RWPE2 (cell line): ENCODE results near the gene KIF21A.

Experiments
- ATAC-seq: fragments of 200-7000 bp; cut with Tn5 transposase; 3 replicates; pipeline ENCODE4 v1.9.1; 2021; ENCODE audit warnings: low read depth
- DNase-seq: peaks from one replicate; pipeline ENCODE4 v3.0.0-alpha.2; 2020; ENCODE audit warnings: low spot score
- H3K27ac ChIP-seq: fragments of 450-650 bp; 2 replicates; pipeline ENCODE4 v1.5.1; 2017; ENCODE audit warnings: mild to moderate bottlenecking; ENCODE audit not compliant: poor library complexity, severe bottlenecking
- H3K27me3 ChIP-seq: fragments of 250-450 bp; sonication (Bioruptor Pico); 2 replicates; pipeline ENCODE4 v1.5.1; 2021; ENCODE audit warnings: mild to moderate bottlenecking, moderate library complexity; ENCODE audit not compliant: insufficient read depth, poor library complexity, severe bottlenecking
- H3K36me3 ChIP-seq: fragments of 250-450 bp; sonication (Bioruptor Pico); 2 replicates; pipeline ENCODE4 v1.5.1; 2020; ENCODE audit warnings: low read depth, mild to moderate bottlenecking, moderate library complexity
- H3K4me1 ChIP-seq: fragments of 250-450 bp; sonication (Bioruptor Pico); 2 replicates; pipeline ENCODE4 v1.5.1; 2021; ENCODE audit warnings: mild to moderate bottlenecking, moderate library complexity; ENCODE audit not compliant: insufficient read depth, poor library complexity, severe bottlenecking
- H3K4me3 ChIP-seq: fragments of 250-450 bp; sonication (Bioruptor Pico); 2 replicates; pipeline ENCODE4 v1.5.1; 2021; ENCODE audit warnings: mild to moderate bottlenecking, moderate library complexity; ENCODE audit not compliant: severe bottlenecking
- H3K9me3 ChIP-seq: fragments of 250-450 bp; sonication (Bioruptor Pico); 2 replicates; pipeline ENCODE4 v1.5.1; 2021; ENCODE audit warnings: mild to moderate bottlenecking, moderate library complexity; ENCODE audit not compliant: severe bottlenecking
- TF ChIP-seq, protein P1 (sequence below): fragments of 450-650 bp; IDR thresholded peaks from one replicate; pipeline ENCODE4 v1.5.1; 2017; ENCODE audit warnings: mild to moderate bottlenecking, moderate library complexity; ENCODE audit not compliant: poor library complexity, severe bottlenecking

Gene KIF21A

GRCh38 chr12:39372204-39372925 lies 70.6 kb downstream of the KIF21A start:
- H3K4me1 ChIP-seq, result peaks cover 19% of the 10 kb centered on the region
- H3K9me3 ChIP-seq, result peaks cover 3% of the 10 kb centered on the region
- DNase-seq (no peak), ATAC-seq (no peak)
- peaks cover 10% of the 10 kb centered on the region for H3K36me3 ChIP-seq
- H3K27ac ChIP-seq, result no peak overlapping the region
- no peak overlapping the region for H3K4me3 ChIP-seq
- H3K27me3 ChIP-seq, result no peaks in the 10 kb centered on the region
- TF ChIP-seq, protein P1, sequence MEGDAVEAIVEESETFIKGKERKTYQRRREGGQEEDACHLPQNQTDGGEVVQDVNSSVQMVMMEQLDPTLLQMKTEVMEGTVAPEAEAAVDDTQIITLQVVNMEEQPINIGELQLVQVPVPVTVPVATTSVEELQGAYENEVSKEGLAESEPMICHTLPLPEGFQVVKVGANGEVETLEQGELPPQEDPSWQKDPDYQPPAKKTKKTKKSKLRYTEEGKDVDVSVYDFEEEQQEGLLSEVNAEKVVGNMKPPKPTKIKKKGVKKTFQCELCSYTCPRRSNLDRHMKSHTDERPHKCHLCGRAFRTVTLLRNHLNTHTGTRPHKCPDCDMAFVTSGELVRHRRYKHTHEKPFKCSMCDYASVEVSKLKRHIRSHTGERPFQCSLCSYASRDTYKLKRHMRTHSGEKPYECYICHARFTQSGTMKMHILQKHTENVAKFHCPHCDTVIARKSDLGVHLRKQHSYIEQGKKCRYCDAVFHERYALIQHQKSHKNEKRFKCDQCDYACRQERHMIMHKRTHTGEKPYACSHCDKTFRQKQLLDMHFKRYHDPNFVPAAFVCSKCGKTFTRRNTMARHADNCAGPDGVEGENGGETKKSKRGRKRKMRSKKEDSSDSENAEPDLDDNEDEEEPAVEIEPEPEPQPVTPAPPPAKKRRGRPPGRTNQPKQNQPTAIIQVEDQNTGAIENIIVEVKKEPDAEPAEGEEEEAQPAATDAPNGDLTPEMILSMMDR, result no peak

DNA sequence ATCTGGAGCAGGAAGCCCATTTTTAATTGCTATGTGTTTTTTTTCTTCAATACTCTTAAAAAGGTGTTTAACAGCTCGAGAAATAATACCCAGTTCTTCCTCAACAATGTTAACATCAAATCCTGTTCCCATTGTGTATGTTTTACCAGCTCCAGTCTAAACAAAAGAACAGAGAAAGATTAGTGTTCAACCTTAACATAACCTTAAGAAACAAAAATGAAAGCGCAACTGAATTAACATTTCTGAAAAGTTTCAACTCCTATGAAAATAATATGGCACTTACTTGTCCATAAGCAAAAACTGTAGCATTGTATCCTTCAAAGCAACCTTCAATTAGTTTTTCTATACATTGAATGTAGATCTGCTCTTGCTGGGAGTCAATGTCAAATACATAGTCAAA lies 73.2 kb downstream of the KIF21A start:
- TF ChIP-seq, protein P1, result no peak
- no peak overlapping the region for H3K27ac ChIP-seq
- peaks cover 19% of the 10 kb centered on the region for H3K4me1 ChIP-seq
- peaks cover 28% of the 10 kb centered on the region for H3K36me3 ChIP-seq
- peaks cover 3% of the 10 kb centered on the region for H3K9me3 ChIP-seq
- H3K4me3 ChIP-seq, result no peak overlapping the region
- DNase-seq, result no peak
- no peaks in the 10 kb centered on the region for H3K27me3 ChIP-seq
- ATAC-seq, result no peak

GRCh38 chr12:39368891-39369290 lies 74.0 kb downstream of the KIF21A start:
- Histone ChIP-seq H3K4me1 (peaks cover 19% of the 10 kb centered on the region), H3K9me3 (no peaks in the 10 kb centered on the region), H3K27ac (peak overlapping the region; percentile 7), H3K27me3 (no peaks in the 10 kb centered on the region), H3K36me3 (peaks cover 28% of the 10 kb centered on the region), H3K4me3 (no peak overlapping the region)
- peak; percentile 84 for ATAC-seq
- TF ChIP-seq, protein P1, result no peak
- no peak for DNase-seq

- H3K27me3 ChIP-seq, result no peaks in the 10 kb centered on the region
- peak overlapping the region; percentile 7 for H3K27ac ChIP-seq
- no peak overlapping the region for H3K4me3 ChIP-seq
- peaks cover 19% of the 10 kb centered on the region for H3K4me1 ChIP-seq
- TF ChIP-seq, protein P1, result no peak
- peaks cover 28% of the 10 kb centered on the region for H3K36me3 ChIP-seq
- no peak for DNase-seq
- no peaks in the 10 kb centered on the region for H3K9me3 ChIP-seq
- peak; percentile 70; the same call in 2 of the 3 replicates for ATAC-seq
These were observed 74.8 kb downstream of the KIF21A start for GRCh38 chr12:39368096-39368495.

DNA sequence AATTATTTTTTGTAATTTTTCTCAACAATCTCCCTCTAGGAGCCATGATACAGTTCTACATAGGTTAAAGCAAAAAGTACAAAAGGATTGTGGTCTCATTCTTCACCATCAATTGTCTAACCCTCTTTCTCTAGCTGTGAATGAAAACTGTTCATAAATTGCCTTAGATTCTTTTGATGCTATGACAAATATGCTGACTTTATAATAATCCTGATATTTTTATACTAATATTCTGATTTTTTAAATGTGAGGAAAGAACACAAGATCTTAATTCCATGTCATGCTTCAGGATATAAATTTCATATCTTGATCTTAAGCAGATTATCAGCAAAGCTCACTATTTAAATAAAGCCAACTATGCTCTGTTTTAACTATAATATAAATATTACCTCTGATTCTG lies 75.4 kb downstream of the KIF21A start:
- H3K36me3 ChIP-seq, result peaks cover 28% of the 10 kb centered on the region
- H3K4me3 ChIP-seq, result no peak overlapping the region
- ATAC-seq (no peak), DNase-seq (no peak)
- H3K27ac ChIP-seq, result peak overlapping the region; percentile 7
- H3K4me1 ChIP-seq, result peaks cover 19% of the 10 kb centered on the region
- TF ChIP-seq, protein P1, result no peak
- no peaks in the 10 kb centered on the region for H3K9me3 ChIP-seq
- H3K27me3 ChIP-seq, result no peaks in the 10 kb centered on the region
